Adrenal gland (tissue), 12 donors: ENCODE results near the gene STAT4. TPM values are rescaled to one million over a fixed set of nuclear protein-coding genes. Genes with fewer than 3 reads are reported as not detected.
A peak's percentile ranks its signal among the peaks of the same experiment; 100 is the strongest.

ENCODE experiments used
- DNase-seq, 7 donors: peaks; one replicate each; pipeline ENCODE4 v3.0.0-alpha.2; 2019 to 2020
- H3K27ac ChIP-seq, 5 donors: fragments of 200-600 bp; sonication (generic) in 4 of 5; 1 replicate in 3 of 5; 2 replicates in 2 of 5; pipeline versions ENCODE4 v1.5.1 to v1.8.0; 2016 to 2020; ENCODE audit warnings: mild to moderate bottlenecking in 1 of 5
- H3K27me3 ChIP-seq: fragments of 200-600 bp; 2 replicates; pipeline ENCODE4 v1.8.0; 2021
- H3K36me3 ChIP-seq, 2 donors: fragments of 200-600 bp; replicated peaks in 1 of 2; 1 replicate in 1 of 2; 2 replicates in 1 of 2; pipeline versions ENCODE4 v1.5.1 to v1.8.0; 2018 to 2022
- H3K4me1 ChIP-seq, 2 donors: fragments of 200-600 bp; replicated peaks in 1 of 2; 1 replicate in 1 of 2; 2 replicates in 1 of 2; pipeline versions ENCODE4 v1.5.1 to v1.8.0; 2018 to 2021
- H3K4me3 ChIP-seq, 4 donors: fragments of 200-600 bp; sonication (generic) in 3 of 4; one replicate each; pipeline ENCODE4 v1.5.1; 2016 to 2018
- H3K9me3 ChIP-seq, 3 donors: fragments of 200-600 bp; sonication (generic) in 1 of 3; replicated peaks in 1 of 3; 1 replicate in 2 of 3; 2 replicates in 1 of 3; pipeline versions ENCODE4 v1.5.1 to v1.8.0; 2016 to 2021
- CTCF ChIP-seq, 6 experiments: fragments of 450-650 bp in 4 of 6; fragments of 200-600 bp in 2 of 6; sonication (generic) in 1 of 6; IDR thresholded peaks; 1 replicate in 5 of 6; 2 replicates in 1 of 6; pipeline versions ENCODE4 v1.5.1 to v1.8.0; 2016 to 2021; ENCODE audit warnings: antibody characterized with exemption in 6 of 6, mild to moderate bottlenecking in 2 of 6, moderate library complexity in 1 of 6
- POLR2A ChIP-seq, 2 donors: fragments of 450-650 bp; IDR thresholded peaks; one replicate each; pipeline ENCODE4 v1.6.1; 2017; ENCODE audit warnings: antibody characterized with exemption in 2 of 2, mild to moderate bottlenecking in 2 of 2, moderate library complexity in 1 of 2
- WGBS, 4 donors: extraction: QIAGEN DNeasy Blood & Tissue Kit in 2 of 4; methylation state at CpG; one replicate each; pipeline versions ENCODE4 v1.1.5 to v1.1.7; 2013 to 2017; 5-methylcytosine and 5-hydroxymethylcytosine counted together
- intact Hi-C, 2 donors: fragments of 100-400 bp; cut with DNase I; formaldehyde crosslinking; loops; one replicate each; pipeline versions ENCODE4 v1.14.1 to v1.15.0; 2022 to 2023
- polyA plus RNA-seq, 3 donors: library from polyadenylated mRNA; stranded (reverse); fragments of 200-250 nt in 2 of 3; fragments of 350-450 nt in 1 of 3; fragmentation: Illumina TruSeq in 1 of 3; extraction: RNeasy Lipid Tissue Mini Kit (QIAGEN cat#74804) in 1 of 3; gene quantifications; one replicate each; pipeline ENCODE4 v1.2.3, GENCODE V29; 2013 to 2014
- total RNA-seq, 9 donors: library from RNA; depleted of rRNA in 4 of 9; stranded (reverse); fragments of >200 nt in 4 of 9; fragments of 120-200 nt in 1 of 9; fragmentation: NEBNext Ultra II Directional in 1 of 9; extraction: Animal tissue kit (Norgen Biotek cat#: 25700) in 1 of 9; gene quantifications; one replicate each; pipeline versions ENCODE4 v1.1.0 to v1.2.4, GENCODE V29; 2013 to 2023
- donor health status: healthy with polysubstance abuse.
- donor health status: Bipolar disorder and iron deficiency.
- donor health status: DM: yes; HTN: yes; CAD: no.
- donor health status: DM: no; HTN: no; CAD: no.
- donor health status: DM: no; HTN: no; CAD: no.
- donor health status: DM: yes; HTN: yes; CAD: no.

STAT4 gene
- total and polyA plus RNA-seq, 12 donors = 0.52 to 5.1 (median 1.4) TPM

GRCh38 chr2:191170773-191171172 is 20.0 kb upstream of the STAT4 start:
- DNase-seq = no peak
- no peaks in the 10 kb centered on the region for H3K9me3 ChIP-seq

GRCh38 chr2:191170301-191170636 is 19.5 kb upstream of the STAT4 start:
- intact Hi-C loops = no loop called here
- 71 to 97% (median 89%) methylated on average over 1 of the region's 1 CpG for WGBS, 4 donors
- H3K36me3 ChIP-seq = no peaks in the 10 kb centered on the region
- H3K27me3 ChIP-seq = no peaks in the 10 kb centered on the region
- DNase-seq = no peak
- no peaks in the 10 kb centered on the region for H3K9me3 ChIP-seq
- no peak for TF ChIP-seq POLR2A (IDR thresholded peaks at IDR 0.05)
- no peak for TF ChIP-seq CTCF (IDR thresholded peaks at IDR 0.05)
- peaks cover 0 to 6% of the 10 kb centered on the region in 2 donors for H3K4me1 ChIP-seq
- H3K27ac ChIP-seq = no peak overlapping the region
- no peak overlapping the region for H3K4me3 ChIP-seq

More at GRCh38 chr2:191170773-191171172, 20.0 kb upstream of the STAT4 start:
- WGBS, 4 donors = 50 to 59% (median 54%) methylated on average over 3 of the region's 3 CpGs
- intact Hi-C loops = no loop called here
- Histone ChIP-seq H3K36me3 (no peaks in the 10 kb centered on the region), H3K4me1 (peaks cover 0 to under 1% of the 10 kb centered on the region in 2 donors), H3K27me3 (no peaks in the 10 kb centered on the region), H3K27ac (no peak overlapping the region), H3K4me3 (no peak overlapping the region)
- TF ChIP-seq POLR2A (IDR thresholded peaks at IDR 0.05) = no peak
- no peak for TF ChIP-seq CTCF (IDR thresholded peaks at IDR 0.05)

GRCh38 chr2:191169456-191170300 is 18.9 kb upstream of the STAT4 start:
- Histone ChIP-seq H3K4me3 (no peak overlapping the region), H3K27me3 (no peaks in the 10 kb centered on the region), H3K9me3 (no peaks in the 10 kb centered on the region), H3K4me1 (peaks cover 0 to 7% of the 10 kb centered on the region in 2 donors), H3K27ac (no peak overlapping the region), H3K36me3 (no peaks in the 10 kb centered on the region)
- WGBS, 4 donors = 76 to 91% (median 87%) methylated on average over 5 of the region's 5 CpGs
- DNase-seq = no peak
- intact Hi-C loops = loop anchor here in 1 of 2 donors (10.0 kb wide), 1 partner anchor 355 kb away; no protein-coding TSS in a partner anchor
- TF ChIP-seq POLR2A (IDR thresholded peaks at IDR 0.05) (no peak), CTCF (IDR thresholded peaks at IDR 0.05) (no peak)

- H3K9me3 ChIP-seq = no peaks in the 10 kb centered on the region
- no peaks in the 10 kb centered on the region for H3K27me3 ChIP-seq
- 39 to 47% (median 44%) methylated on average over 2 of the region's 2 CpGs for WGBS, 4 donors
- no peaks in the 10 kb centered on the region for H3K36me3 ChIP-seq
- no peak overlapping the region for H3K4me3 ChIP-seq
- intact Hi-C loops = loop anchor here in 1 of 2 donors (10.0 kb wide), 1 partner anchor 357 kb away; no protein-coding TSS in a partner anchor
- H3K27ac ChIP-seq = peak overlapping the region in 1 of 5 donors; percentile 29
- peaks cover 0 to 7% of the 10 kb centered on the region in 2 donors for H3K4me1 ChIP-seq
- DNase-seq = peak in 1 of 7 donors; percentile 13
- TF ChIP-seq POLR2A (IDR thresholded peaks at IDR 0.05) (no peak), CTCF (IDR thresholded peaks at IDR 0.05) (no peak)
These were observed 17.0 kb upstream of the STAT4 start for GRCh38 chr2:191167766-191168165.
